Ishikawa (cell line): ENCODE data around the gene ILKAP.

ENCODE experiments used
- CEBPB ChIP-seq: IDR thresholded peaks from 2 replicates; pipeline ENCODE4 v1.6.1; 2012
- CREB1 ChIP-seq: IDR thresholded peaks from 2 replicates; pipeline ENCODE4 v1.6.1; 2012; ENCODE audit warnings: low read depth
- EGR1 ChIP-seq: IDR thresholded peaks from 2 replicates; pipeline ENCODE4 v1.6.1; 2012
- EP300 ChIP-seq: IDR thresholded peaks from 2 replicates; pipeline ENCODE4 v1.6.1; 2012; ENCODE audit warnings: borderline replicate concordance
- FOXM1 ChIP-seq: IDR thresholded peaks from 2 replicates; pipeline ENCODE4 v1.6.1; 2012; ENCODE audit warnings: low read depth, borderline replicate concordance
- NFIC ChIP-seq: IDR thresholded peaks from 2 replicates; pipeline ENCODE4 v1.6.1; 2012
- RAD21 ChIP-seq: IDR thresholded peaks from 2 replicates; pipeline ENCODE4 v1.6.1; 2012; ENCODE audit warnings: low read depth
- TAF1 ChIP-seq: IDR thresholded peaks from 2 replicates; pipeline ENCODE4 v1.6.1; 2012; ENCODE audit warnings: low read depth, mild to moderate bottlenecking
- TCF12 ChIP-seq: IDR thresholded peaks from 2 replicates; pipeline ENCODE4 v1.6.1; 2012; ENCODE audit warnings: low read depth
- TEAD4 ChIP-seq: IDR thresholded peaks from 2 replicates; pipeline ENCODE4 v1.6.1; 2012
- YY1 ChIP-seq: IDR thresholded peaks from 2 replicates; pipeline ENCODE4 v1.6.1; 2012; ENCODE audit warnings: low read depth
- ZBTB7A ChIP-seq: IDR thresholded peaks from 2 replicates; pipeline ENCODE4 v1.6.1; 2012; ENCODE audit warnings: low read depth
- TF ChIP-seq, protein P1 (sequence below): IDR thresholded peaks from 2 replicates; pipeline ENCODE4 v1.6.1; 2012; ENCODE audit warnings: low read depth, mild to moderate bottlenecking
- TF ChIP-seq, protein P2 (sequence below): IDR thresholded peaks from 2 replicates; pipeline ENCODE4 v1.6.1; 2012
- TF ChIP-seq, protein P3 (sequence below): IDR thresholded peaks from 2 replicates; pipeline ENCODE4 v1.6.1; 2012

Gene ILKAP

GRCh38 chr2:238173692-238174091 lies 29.8 kb downstream of the ILKAP start:
- TF ChIP-seq CEBPB: no peak
- TF ChIP-seq RAD21: peak; percentile 16; the same call in 1 of the 2 replicates

DNA sequence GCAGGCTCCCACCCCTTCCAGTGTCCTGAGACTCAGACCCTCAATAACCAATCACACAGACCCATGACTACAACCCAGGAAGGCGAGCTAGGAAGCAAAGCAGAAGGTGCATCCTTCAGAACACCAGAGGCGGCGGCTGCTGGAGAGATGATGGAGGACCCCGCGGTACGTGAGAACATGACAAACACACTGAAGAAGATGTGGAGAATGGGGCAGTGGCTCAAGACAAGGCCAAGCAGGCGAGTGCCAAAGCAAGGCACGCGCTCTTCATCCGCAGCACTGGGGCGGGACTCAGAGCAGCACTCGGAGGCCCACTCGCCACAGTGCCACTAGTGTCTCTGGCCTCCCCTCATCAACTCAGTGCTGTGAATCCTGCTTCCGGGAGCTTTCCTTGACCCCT lies 31.1 kb downstream of the ILKAP start:
- TF ChIP-seq FOXM1 (no peak), TCF12 (no peak), CREB1 (no peak), YY1 (no peak), TEAD4 (no peak)
- TF ChIP-seq, protein P1, sequence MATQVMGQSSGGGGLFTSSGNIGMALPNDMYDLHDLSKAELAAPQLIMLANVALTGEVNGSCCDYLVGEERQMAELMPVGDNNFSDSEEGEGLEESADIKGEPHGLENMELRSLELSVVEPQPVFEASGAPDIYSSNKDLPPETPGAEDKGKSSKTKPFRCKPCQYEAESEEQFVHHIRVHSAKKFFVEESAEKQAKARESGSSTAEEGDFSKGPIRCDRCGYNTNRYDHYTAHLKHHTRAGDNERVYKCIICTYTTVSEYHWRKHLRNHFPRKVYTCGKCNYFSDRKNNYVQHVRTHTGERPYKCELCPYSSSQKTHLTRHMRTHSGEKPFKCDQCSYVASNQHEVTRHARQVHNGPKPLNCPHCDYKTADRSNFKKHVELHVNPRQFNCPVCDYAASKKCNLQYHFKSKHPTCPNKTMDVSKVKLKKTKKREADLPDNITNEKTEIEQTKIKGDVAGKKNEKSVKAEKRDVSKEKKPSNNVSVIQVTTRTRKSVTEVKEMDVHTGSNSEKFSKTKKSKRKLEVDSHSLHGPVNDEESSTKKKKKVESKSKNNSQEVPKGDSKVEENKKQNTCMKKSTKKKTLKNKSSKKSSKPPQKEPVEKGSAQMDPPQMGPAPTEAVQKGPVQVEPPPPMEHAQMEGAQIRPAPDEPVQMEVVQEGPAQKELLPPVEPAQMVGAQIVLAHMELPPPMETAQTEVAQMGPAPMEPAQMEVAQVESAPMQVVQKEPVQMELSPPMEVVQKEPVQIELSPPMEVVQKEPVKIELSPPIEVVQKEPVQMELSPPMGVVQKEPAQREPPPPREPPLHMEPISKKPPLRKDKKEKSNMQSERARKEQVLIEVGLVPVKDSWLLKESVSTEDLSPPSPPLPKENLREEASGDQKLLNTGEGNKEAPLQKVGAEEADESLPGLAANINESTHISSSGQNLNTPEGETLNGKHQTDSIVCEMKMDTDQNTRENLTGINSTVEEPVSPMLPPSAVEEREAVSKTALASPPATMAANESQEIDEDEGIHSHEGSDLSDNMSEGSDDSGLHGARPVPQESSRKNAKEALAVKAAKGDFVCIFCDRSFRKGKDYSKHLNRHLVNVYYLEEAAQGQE: no peak

DNA sequence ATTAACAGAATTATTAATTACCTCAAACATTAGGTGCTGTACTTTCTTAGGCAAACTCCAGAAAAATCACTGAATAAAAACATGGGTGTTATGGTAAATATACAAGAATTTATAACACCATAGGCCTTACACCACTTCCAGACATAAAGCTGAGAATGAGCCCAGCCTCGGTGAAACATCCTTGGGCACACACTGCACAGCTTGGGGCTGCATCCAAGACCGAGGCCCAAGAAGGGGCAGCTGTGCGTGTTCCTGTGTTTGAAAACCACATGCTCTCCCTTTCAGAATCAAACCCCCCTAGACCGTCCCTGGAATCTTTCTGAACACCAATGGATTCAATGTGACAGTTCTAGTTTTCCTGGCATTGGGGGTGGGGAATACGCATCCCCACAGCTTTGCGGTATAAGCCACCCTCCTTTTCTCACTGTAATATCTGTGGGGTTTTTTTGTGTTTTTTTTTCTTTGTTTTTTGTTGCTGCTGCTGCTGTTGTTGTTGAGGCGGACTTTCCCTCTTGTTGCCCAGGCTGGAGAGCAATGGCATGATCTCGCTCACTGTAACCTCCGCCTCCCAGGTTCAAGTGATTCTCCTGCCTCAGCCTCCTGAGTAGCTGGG lies 31.8 kb downstream of the ILKAP start:
- TF ChIP-seq CREB1 (no peak), RAD21 (no peak), NFIC (no peak), FOXM1 (no peak), TAF1 (no peak), TCF12 (no peak), EP300 (no peak), TEAD4 (no peak)
- TF ChIP-seq, protein P2, sequence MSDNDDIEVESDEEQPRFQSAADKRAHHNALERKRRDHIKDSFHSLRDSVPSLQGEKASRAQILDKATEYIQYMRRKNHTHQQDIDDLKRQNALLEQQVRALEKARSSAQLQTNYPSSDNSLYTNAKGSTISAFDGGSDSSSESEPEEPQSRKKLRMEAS: no peak

DNA sequence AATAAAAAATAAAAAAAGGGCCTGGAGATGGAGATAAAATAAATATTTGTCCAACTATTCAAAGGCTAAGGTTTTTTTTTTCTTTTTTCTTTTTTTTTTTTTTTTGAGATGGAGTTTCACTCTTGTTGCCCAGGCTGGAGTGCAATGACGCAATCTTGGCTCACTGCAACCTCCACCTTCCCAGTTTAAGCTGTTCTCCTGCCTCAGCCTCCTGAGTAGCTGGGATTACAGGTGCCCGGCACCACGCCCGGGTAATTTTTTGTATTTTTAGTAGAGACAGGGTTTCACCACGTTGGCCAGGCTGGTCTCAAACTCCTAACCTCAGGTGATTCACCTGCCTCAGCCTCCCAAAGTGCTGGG lies 32.4 kb downstream of the ILKAP start:
- peak; percentile 79 for TF ChIP-seq CEBPB

- TF ChIP-seq ZBTB7A (no peak), TAF1 (no peak), EP300 (no peak), TCF12 (no peak), FOXM1 (no peak), EGR1 (no peak), CEBPB (no peak), NFIC (no peak), CREB1 (no peak), TEAD4 (no peak), RAD21 (no peak), YY1 (no peak)
- TF ChIP-seq, protein P2: no peak
- TF ChIP-seq, protein P3, sequence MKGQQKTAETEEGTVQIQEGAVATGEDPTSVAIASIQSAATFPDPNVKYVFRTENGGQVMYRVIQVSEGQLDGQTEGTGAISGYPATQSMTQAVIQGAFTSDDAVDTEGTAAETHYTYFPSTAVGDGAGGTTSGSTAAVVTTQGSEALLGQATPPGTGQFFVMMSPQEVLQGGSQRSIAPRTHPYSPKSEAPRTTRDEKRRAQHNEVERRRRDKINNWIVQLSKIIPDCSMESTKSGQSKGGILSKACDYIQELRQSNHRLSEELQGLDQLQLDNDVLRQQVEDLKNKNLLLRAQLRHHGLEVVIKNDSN: no peak
- TF ChIP-seq, protein P1: no peak
Measured at GRCh38 chr2:238170386-238171071, 33.0 kb downstream of the ILKAP start.

GRCh38 chr2:238169708-238170251 lies 33.7 kb downstream of the ILKAP start:
- TF ChIP-seq EP300 (peak; percentile 95), CEBPB (peak; percentile 86), ZBTB7A (no peak), NFIC (peak; percentile 81), FOXM1 (peak; percentile 85), CREB1 (no peak; the same call in 1 of the 2 replicates), YY1 (no peak), TEAD4 (peak; percentile 62), TAF1 (no peak), EGR1 (no peak), RAD21 (peak; percentile 34; the same call in 1 of the 2 replicates), TCF12 (peak; percentile 96)
- TF ChIP-seq, protein P3: peak; percentile 87
- TF ChIP-seq, protein P2: peak; percentile 96
- TF ChIP-seq, protein P1: no peak
